Measurements from ENCODE around the gene TENM4.

DNA sequence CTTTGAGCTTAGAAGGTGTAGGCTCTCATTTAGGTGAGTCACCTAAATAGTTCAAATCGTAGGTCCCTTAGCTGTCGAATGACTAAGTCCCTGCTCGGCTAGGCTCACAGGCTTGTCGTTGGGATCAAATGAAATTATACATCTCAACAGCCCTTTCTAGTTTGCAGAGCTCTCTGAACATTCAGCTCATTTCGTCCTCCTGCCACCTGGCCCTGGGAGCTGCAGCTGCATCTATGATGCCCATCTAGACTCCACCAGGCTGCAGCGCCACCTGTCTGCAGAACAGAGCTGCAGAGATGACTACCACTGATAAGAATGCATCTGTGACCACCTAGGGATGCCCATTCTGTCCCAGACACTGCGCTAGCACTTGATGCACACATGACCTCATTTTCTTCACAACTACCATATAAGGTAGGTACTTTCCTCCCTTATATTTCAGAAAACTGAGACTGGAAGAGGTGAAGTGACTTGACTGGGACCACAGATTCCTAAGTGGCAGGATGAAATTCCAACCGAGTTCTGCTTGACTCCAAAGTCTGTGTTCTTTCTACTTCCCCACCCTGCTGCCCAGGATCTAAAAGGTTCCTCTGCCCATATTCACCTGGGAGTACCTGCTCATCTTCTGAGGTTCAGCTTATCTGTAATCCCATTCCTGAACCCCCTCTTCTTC lies 725.1 kb downstream of the TENM4 start:
- no peak for TF ChIP-seq POLR2A (IDR thresholded peaks at IDR 0.05)
- TF ChIP-seq, protein P1, sequence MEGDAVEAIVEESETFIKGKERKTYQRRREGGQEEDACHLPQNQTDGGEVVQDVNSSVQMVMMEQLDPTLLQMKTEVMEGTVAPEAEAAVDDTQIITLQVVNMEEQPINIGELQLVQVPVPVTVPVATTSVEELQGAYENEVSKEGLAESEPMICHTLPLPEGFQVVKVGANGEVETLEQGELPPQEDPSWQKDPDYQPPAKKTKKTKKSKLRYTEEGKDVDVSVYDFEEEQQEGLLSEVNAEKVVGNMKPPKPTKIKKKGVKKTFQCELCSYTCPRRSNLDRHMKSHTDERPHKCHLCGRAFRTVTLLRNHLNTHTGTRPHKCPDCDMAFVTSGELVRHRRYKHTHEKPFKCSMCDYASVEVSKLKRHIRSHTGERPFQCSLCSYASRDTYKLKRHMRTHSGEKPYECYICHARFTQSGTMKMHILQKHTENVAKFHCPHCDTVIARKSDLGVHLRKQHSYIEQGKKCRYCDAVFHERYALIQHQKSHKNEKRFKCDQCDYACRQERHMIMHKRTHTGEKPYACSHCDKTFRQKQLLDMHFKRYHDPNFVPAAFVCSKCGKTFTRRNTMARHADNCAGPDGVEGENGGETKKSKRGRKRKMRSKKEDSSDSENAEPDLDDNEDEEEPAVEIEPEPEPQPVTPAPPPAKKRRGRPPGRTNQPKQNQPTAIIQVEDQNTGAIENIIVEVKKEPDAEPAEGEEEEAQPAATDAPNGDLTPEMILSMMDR (IDR thresholded peaks at IDR 0.05) = peak; percentile 5 to 54 (median 28)
- TF ChIP-seq EP300 (IDR thresholded peaks at IDR 0.05) = no peak
